G401.6 (cell line): ENCODE measurements around the gene PARG.
"Not testable (repeated sequence)": the region's sequence is repeated elsewhere in the genome, so short reads cannot be mapped to it uniquely, and the experiment has no call there.

Experiments
- FAIRE-seq: peaks from 2 replicates; lab custom pipeline; 2012; peaks lifted over from hg19 to GRCh38; lab: Jason Lieb, UNC

PARG gene

GRCh38 chr10:49900406-49900805 lies 41.4 kb downstream of the PARG start:
- FAIRE-seq, result not testable (repeated sequence)

GRCh38 chr10:49899999-49900398 lies 41.8 kb downstream of the PARG start:
- FAIRE-seq, result not testable (repeated sequence)

GRCh38 chr10:49890025-49890424 lies 51.8 kb downstream of the PARG start:
- FAIRE-seq, result not testable (repeated sequence)

- FAIRE-seq, result not testable (repeated sequence)
Measured at GRCh38 chr10:49884739-49885331, 57.0 kb downstream of the PARG start.

- not testable (repeated sequence) for FAIRE-seq
Measured at GRCh38 chr10:49883852-49884251, 58.0 kb downstream of the PARG start.

GRCh38 chr10:49882327-49882726 lies 59.5 kb downstream of the PARG start:
- not testable (repeated sequence) for FAIRE-seq

- not testable (repeated sequence) for FAIRE-seq
Measured at GRCh38 chr10:49872740-49873139, 69.1 kb downstream of the PARG start.

GRCh38 chr10:49871462-49871861 lies 70.4 kb downstream of the PARG start:
- not testable (repeated sequence) for FAIRE-seq

- not testable (repeated sequence) for FAIRE-seq
Measured at GRCh38 chr10:49859933-49860332, 81.9 kb downstream of the PARG start.

- not testable (repeated sequence) for FAIRE-seq
Measured at GRCh38 chr10:49858697-49859382, 83.0 kb downstream of the PARG start.

GRCh38 chr10:49849520-49849919 lies 92.3 kb downstream of the PARG start:
- not testable (repeated sequence) for FAIRE-seq

- no peak for FAIRE-seq
Measured at GRCh38 chr10:49844775-49845595, 96.8 kb downstream of the PARG start.

GRCh38 chr10:49842333-49842628 lies 99.5 kb downstream of the PARG start:
- not testable (repeated sequence) for FAIRE-seq

- FAIRE-seq, result no peak
Measured at GRCh38 chr10:49841615-49842332, 100.1 kb downstream of the PARG start.

GRCh38 chr10:49837685-49838084 lies 104.1 kb downstream of the PARG start:
- FAIRE-seq, result no peak

GRCh38 chr10:49837051-49837478 lies 104.8 kb downstream of the PARG start:
- no peak for FAIRE-seq

GRCh38 chr10:49834976-49835375 lies 106.9 kb downstream of the PARG start:
- no peak for FAIRE-seq

GRCh38 chr10:49834201-49834600 lies 107.6 kb downstream of the PARG start:
- FAIRE-seq, result no peak

- no peak for FAIRE-seq
Measured at GRCh38 chr10:49833168-49833567, 108.7 kb downstream of the PARG start.

- no peak for FAIRE-seq
Measured at GRCh38 chr10:49831352-49832035, 110.3 kb downstream of the PARG start.

GRCh38 chr10:49830846-49831245 lies 111.0 kb downstream of the PARG start:
- no peak for FAIRE-seq

GRCh38 chr10:49830016-49830415 lies 111.8 kb downstream of the PARG start:
- FAIRE-seq, result no peak
